SKM-1 treated with dmso at 0.1 percent for 144 hours (cell line): ENCODE data around the gene CEP95.
A peak's percentile ranks its signal among the peaks of the same experiment; 100 is the strongest.
"Not testable (repeated sequence)": the region's sequence is repeated elsewhere in the genome, so short reads cannot be mapped to it uniquely, and the experiment has no call there.

Source experiments
- DNase-seq: peaks from one replicate; lab custom pipeline; 2025; ENCODE audit not compliant: unreplicated experiment; lab: John Stamatoyannopoulos, UW

Gene CEP95

GRCh38 chr17:64506576-64507412 lies at the start of gene CEP95:
Gene CEP95 (plus strand): TSS chr17:64506977. CDS start chr17:64507098, 121 bp downstream.
- peak; percentile 93 for DNase-seq

- no peak for DNase-seq
Measured at GRCh38 chr17:64457156-64457555, 49.6 kb upstream of the CEP95 start.

GRCh38 chr17:64458756-64459155 lies 48.0 kb upstream of the CEP95 start:
- no peak for DNase-seq

GRCh38 chr17:64459284-64459747 lies 47.5 kb upstream of the CEP95 start:
- no peak for DNase-seq

GRCh38 chr17:64459818-64460217 lies 47.0 kb upstream of the CEP95 start:
- DNase-seq, result not testable (repeated sequence)

GRCh38 chr17:64460955-64461354 lies 45.8 kb upstream of the CEP95 start:
- no peak for DNase-seq

GRCh38 chr17:64461788-64462187 lies 45.0 kb upstream of the CEP95 start:
- DNase-seq, result no peak

- no peak for DNase-seq
Measured at GRCh38 chr17:64466019-64466735, 40.6 kb upstream of the CEP95 start.

GRCh38 chr17:64466834-64467233 lies 39.9 kb upstream of the CEP95 start:
- not testable (repeated sequence) for DNase-seq

GRCh38 chr17:64470625-64471024 lies 36.2 kb upstream of the CEP95 start:
- no peak for DNase-seq

GRCh38 chr17:64471440-64471839 lies 35.3 kb upstream of the CEP95 start:
- DNase-seq, result no peak

GRCh38 chr17:64472564-64472963 lies 34.2 kb upstream of the CEP95 start:
- no peak for DNase-seq

GRCh38 chr17:64477849-64478248 lies 28.9 kb upstream of the CEP95 start:
- DNase-seq, result no peak

- DNase-seq, result no peak
Measured at GRCh38 chr17:64480951-64481350, 25.8 kb upstream of the CEP95 start.

- no peak for DNase-seq
Measured at GRCh38 chr17:64484380-64484779, 22.4 kb upstream of the CEP95 start.

- DNase-seq, result no peak
Measured at GRCh38 chr17:64488301-64488700, 18.5 kb upstream of the CEP95 start.

- DNase-seq, result peak; percentile 48
Measured at GRCh38 chr17:64491034-64491860, 15.5 kb upstream of the CEP95 start.

- DNase-seq, result no peak
Measured at GRCh38 chr17:64491994-64492393, 14.8 kb upstream of the CEP95 start.

GRCh38 chr17:64492481-64493109 lies 14.2 kb upstream of the CEP95 start:
- no peak for DNase-seq

- DNase-seq, result no peak
Measured at GRCh38 chr17:64494121-64494520, 12.7 kb upstream of the CEP95 start.

- DNase-seq, result not testable (repeated sequence)
Measured at GRCh38 chr17:64495300-64495699, 11.5 kb upstream of the CEP95 start.
